Ascending aorta (tissue), 2 donors: Measurements from ENCODE around the gene ZNF576. TPM values are rescaled to one million over a fixed set of nuclear protein-coding genes. Genes with fewer than 3 reads are reported as not detected.

Source experiments
- DNase-seq, 2 donors: peaks; one replicate each; pipeline ENCODE4 v3.0.0-alpha.2; 2019; ENCODE audit warnings: low spot score in 2 of 2
- H3K27ac ChIP-seq, 2 donors: fragments of 200-600 bp; sonication (generic); one replicate each; pipeline ENCODE4 v1.5.1; 2016 to 2017; ENCODE audit warnings: mild to moderate bottlenecking in 1 of 2
- H3K27me3 ChIP-seq: fragments of 200-600 bp; sonication (generic); one replicate; pipeline ENCODE4 v1.5.1; 2017
- H3K36me3 ChIP-seq, 2 donors: fragments of 200-600 bp; sonication (generic); one replicate each; pipeline ENCODE4 v1.5.1; 2016
- H3K4me1 ChIP-seq, 2 donors: fragments of 200-600 bp; sonication (generic); one replicate each; pipeline ENCODE4 v1.5.1; 2016 to 2017; ENCODE audit warnings: mild to moderate bottlenecking in 1 of 2
- H3K4me3 ChIP-seq, 2 donors: fragments of 200-600 bp; sonication (generic); one replicate each; pipeline ENCODE4 v1.5.1; 2016 to 2017; ENCODE audit warnings: mild to moderate bottlenecking in 1 of 2
- H3K9me3 ChIP-seq, 2 donors: fragments of 200-600 bp; sonication (generic); one replicate each; pipeline ENCODE4 v1.5.1; 2016
- CTCF ChIP-seq, 3 experiments: fragments of 200-600 bp in 2 of 3; fragments of 450-650 bp in 1 of 3; sonication (generic) in 2 of 3; IDR thresholded peaks; one replicate each; pipeline ENCODE4 v1.5.1; 2016 to 2019; ENCODE audit warnings: antibody characterized with exemption in 3 of 3, mild to moderate bottlenecking in 1 of 3, moderate library complexity in 1 of 3
- intact Hi-C: fragments of 100-400 bp; cut with DNase I; formaldehyde crosslinking; loops from one replicate; pipeline ENCODE4 v1.15.1; 2023
- total RNA-seq: library from RNA; depleted of rRNA; stranded (reverse); fragments of >200 nt; gene quantifications from one replicate; pipeline ENCODE4 v1.1.0, GENCODE V29; 2016

ZNF576 gene
- total RNA-seq, 1 donor from 2014 or later = 3.1 TPM

GRCh38 chr19:43626838-43627237, 30.4 kb downstream of the ZNF576 start:
- no peaks in the 10 kb centered on the region for H3K9me3 ChIP-seq
- no peak for DNase-seq
- intact Hi-C loops = no loop called here
- H3K27me3 ChIP-seq = no peaks in the 10 kb centered on the region
- H3K36me3 ChIP-seq = no peaks in the 10 kb centered on the region
- no peaks in the 10 kb centered on the region for H3K4me1 ChIP-seq
- TF ChIP-seq CTCF (IDR thresholded peaks at IDR 0.05) = no peak
- no peak overlapping the region for H3K27ac ChIP-seq
- no peak overlapping the region for H3K4me3 ChIP-seq

- Histone ChIP-seq H3K4me3 (no peak overlapping the region), H3K4me1 (no peaks in the 10 kb centered on the region), H3K36me3 (no peaks in the 10 kb centered on the region), H3K27ac (no peak overlapping the region), H3K27me3 (no peaks in the 10 kb centered on the region), H3K9me3 (no peaks in the 10 kb centered on the region)
- DNase-seq = no peak
- no peak for TF ChIP-seq CTCF (IDR thresholded peaks at IDR 0.05)
- intact Hi-C loops = no loop called here
These were observed 32.4 kb downstream of the ZNF576 start for GRCh38 chr19:43628646-43629326.

- DNase-seq = no peak
- Histone ChIP-seq H3K9me3 (no peaks in the 10 kb centered on the region), H3K4me1 (no peaks in the 10 kb centered on the region), H3K36me3 (no peaks in the 10 kb centered on the region), H3K27me3 (no peaks in the 10 kb centered on the region), H3K4me3 (no peak overlapping the region), H3K27ac (no peak overlapping the region)
- no peak for TF ChIP-seq CTCF (IDR thresholded peaks at IDR 0.05)
- intact Hi-C loops = no loop called here
These were observed 35.1 kb downstream of the ZNF576 start for GRCh38 chr19:43631491-43631890.

- intact Hi-C loops = no loop called here
- H3K27ac ChIP-seq = no peak overlapping the region
- no peak for TF ChIP-seq CTCF (IDR thresholded peaks at IDR 0.05)
- H3K9me3 ChIP-seq = no peaks in the 10 kb centered on the region
- H3K27me3 ChIP-seq = no peaks in the 10 kb centered on the region
- no peak for DNase-seq
- H3K4me1 ChIP-seq = no peaks in the 10 kb centered on the region
- no peaks in the 10 kb centered on the region for H3K36me3 ChIP-seq
- H3K4me3 ChIP-seq = no peak overlapping the region
These were observed 37.1 kb downstream of the ZNF576 start for GRCh38 chr19:43633520-43633919.

- H3K27me3 ChIP-seq = no peaks in the 10 kb centered on the region
- H3K36me3 ChIP-seq = no peaks in the 10 kb centered on the region
- H3K9me3 ChIP-seq = no peaks in the 10 kb centered on the region
- H3K27ac ChIP-seq = no peak overlapping the region
- DNase-seq = no peak
- no peak overlapping the region for H3K4me3 ChIP-seq
- intact Hi-C loops = no loop called here
- no peaks in the 10 kb centered on the region for H3K4me1 ChIP-seq
- no peak for TF ChIP-seq CTCF (IDR thresholded peaks at IDR 0.05)
These were observed 37.7 kb downstream of the ZNF576 start for GRCh38 chr19:43634068-43634467.

- TF ChIP-seq CTCF (IDR thresholded peaks at IDR 0.05) = no peak
- intact Hi-C loops = no loop called here
- Histone ChIP-seq H3K9me3 (no peaks in the 10 kb centered on the region), H3K36me3 (no peaks in the 10 kb centered on the region), H3K27me3 (no peaks in the 10 kb centered on the region), H3K4me1 (no peaks in the 10 kb centered on the region), H3K4me3 (no peak overlapping the region), H3K27ac (no peak overlapping the region)
- DNase-seq = no peak
These were observed 38.1 kb downstream of the ZNF576 start for GRCh38 chr19:43634506-43634871.
